Anterior cingulate cortex (tissue), 58 donors: ENCODE measurements around the gene EGR1.
"Not testable (repeated sequence)": the region's sequence is repeated elsewhere in the genome, so short reads cannot be mapped to it uniquely, and the experiment has no call there.

Experiments
- DNase-seq, 58 donors: peaks; one replicate each; lab custom pipeline; 2025; lab: John Stamatoyannopoulos, UW

The EGR1 gene

GRCh38 chr5:138503487-138504270, 38.4 kb downstream of the EGR1 start:
- peak in 31 of 58 donors; percentile 6 to 66 (median 26) for DNase-seq

GRCh38 chr5:138504799-138505198, 39.5 kb downstream of the EGR1 start:
- DNase-seq = peak in 27 of 58 donors; percentile 6 to 70 (median 20)

DNA sequence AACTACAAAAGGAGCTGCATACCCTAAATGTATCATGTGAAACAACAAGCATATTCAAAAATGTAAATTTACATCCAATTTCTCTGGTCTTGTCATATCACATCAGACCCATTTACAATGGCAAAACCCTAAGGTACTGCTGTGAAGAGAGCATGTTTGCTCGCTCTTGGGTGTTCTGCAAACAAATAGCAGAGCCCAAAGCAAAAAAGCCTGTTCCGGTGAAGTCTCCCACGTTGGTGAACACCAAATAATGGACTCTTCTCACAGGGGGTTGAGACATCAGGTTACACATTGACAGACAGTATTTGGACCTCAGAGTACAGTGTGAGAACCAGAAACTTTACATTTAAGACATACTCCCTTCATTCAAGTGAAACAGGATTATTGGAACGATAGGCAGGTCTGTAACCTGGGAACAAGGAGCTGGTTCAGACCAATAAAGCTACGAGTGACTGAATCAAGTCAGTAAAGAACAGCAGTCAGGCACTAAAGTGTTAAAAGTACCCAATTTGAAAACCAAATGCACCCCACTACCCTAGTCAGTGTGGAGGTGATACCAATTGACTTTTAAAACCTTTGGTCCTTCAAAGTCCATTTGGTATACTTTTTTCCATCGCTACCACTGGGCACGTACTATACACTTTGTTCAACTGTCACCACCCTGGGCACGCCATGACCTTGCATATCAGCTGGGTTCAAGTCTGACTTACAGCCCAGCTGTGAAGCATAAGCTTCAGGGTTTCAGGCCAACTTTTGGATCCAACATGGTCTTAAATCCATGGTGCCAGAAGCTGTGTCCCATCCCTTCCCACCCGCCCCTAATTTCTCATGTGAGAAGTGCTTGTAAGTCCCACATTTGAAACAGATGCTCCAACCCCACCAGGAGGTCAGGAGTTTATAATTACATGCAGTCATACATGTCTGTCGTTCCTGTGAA, 41.4 kb downstream of the EGR1 start:
- no peak for DNase-seq

GRCh38 chr5:138507485-138507884, 42.2 kb downstream of the EGR1 start:
- DNase-seq = not testable (repeated sequence)

DNA sequence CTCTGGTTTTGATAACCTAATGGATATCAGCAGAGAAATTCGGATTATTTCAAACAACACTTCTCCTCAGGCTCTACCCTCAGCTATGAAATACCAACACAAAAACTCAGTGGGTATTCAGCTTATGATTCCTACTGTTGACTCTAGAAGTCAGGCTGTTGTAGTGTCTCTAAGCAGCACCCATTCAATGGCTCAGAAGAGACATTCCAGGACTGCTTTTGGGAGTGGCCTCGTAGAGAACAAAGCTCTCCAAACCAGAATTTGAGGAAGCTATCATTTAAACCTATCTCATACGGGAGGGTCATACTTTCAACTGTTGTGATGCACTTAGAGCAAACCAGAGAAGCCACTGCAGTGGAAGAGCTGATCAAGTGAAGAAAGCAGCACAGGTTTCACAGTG, 43.7 kb downstream of the EGR1 start:
- DNase-seq = no peak

DNA sequence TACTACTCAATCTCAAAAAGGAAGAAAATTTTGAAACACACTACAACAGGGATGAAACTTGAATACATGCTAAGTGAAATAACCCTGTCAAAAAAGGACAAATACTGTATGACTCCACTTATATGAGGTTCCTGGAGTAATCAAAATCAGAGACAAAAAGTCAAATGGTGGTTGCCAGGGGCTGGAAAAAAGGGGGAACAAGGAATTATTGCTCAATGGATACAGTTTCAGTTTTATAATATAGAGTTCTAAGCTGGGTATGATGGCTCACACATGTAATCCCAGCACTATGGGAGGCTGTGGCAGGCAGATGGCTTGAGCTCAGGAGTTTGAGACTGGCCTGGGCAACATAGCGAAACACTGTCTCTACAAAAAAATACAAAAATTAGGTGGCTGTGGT, 48.7 kb downstream of the EGR1 start:
- no peak for DNase-seq

DNA sequence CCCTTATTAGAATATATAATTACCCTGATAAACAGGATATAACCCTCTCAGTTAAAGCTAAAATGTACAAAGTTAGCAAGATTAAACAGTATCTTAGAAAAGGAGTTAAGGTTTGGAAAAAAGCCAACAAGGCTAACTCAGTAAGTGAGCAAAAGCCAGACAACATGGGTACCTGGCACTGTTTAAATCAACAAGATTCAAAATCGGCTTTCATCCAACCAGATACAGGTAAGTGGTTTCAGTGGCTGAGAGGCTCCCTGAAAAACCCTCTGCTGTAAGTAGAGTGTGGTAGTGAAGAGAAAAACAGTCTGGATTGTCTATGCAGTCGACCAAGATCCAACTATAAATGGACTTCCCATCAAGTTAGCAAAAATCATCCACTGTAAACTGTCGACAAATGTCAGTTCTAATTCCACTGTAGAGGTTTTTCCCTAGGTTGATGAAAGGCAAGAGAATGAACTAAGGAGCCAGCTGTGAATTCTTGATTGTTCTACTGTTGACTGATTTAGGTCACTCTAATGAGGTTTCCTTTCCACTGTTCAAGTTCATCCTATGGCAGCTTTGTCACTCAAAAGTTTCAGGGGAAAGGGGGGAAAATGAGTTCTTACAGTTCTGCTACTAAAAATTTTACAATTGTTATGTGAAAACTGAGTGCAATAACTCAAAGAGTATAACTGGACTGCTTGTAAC, 50.4 kb downstream of the EGR1 start:
- DNase-seq = no peak

- no peak for DNase-seq
Observed at GRCh38 chr5:138517437-138517836, 52.2 kb downstream of the EGR1 start.
